Measurements from ENCODE around the gene IMMP2L. TPM values are rescaled to one million over a fixed set of nuclear protein-coding genes. Genes with fewer than 3 reads are reported as not detected.

IMMP2L gene
- total and polyA plus RNA-seq, 4 donors: 7.3 to 21.1 (median 12.4) TPM

- no peak for TF ChIP-seq TAF1 (conservative IDR thresholded peaks at IDR 0.05)
- no peak for TF ChIP-seq RAD21 (IDR thresholded peaks at IDR 0.05)
- TF ChIP-seq, protein P1, sequence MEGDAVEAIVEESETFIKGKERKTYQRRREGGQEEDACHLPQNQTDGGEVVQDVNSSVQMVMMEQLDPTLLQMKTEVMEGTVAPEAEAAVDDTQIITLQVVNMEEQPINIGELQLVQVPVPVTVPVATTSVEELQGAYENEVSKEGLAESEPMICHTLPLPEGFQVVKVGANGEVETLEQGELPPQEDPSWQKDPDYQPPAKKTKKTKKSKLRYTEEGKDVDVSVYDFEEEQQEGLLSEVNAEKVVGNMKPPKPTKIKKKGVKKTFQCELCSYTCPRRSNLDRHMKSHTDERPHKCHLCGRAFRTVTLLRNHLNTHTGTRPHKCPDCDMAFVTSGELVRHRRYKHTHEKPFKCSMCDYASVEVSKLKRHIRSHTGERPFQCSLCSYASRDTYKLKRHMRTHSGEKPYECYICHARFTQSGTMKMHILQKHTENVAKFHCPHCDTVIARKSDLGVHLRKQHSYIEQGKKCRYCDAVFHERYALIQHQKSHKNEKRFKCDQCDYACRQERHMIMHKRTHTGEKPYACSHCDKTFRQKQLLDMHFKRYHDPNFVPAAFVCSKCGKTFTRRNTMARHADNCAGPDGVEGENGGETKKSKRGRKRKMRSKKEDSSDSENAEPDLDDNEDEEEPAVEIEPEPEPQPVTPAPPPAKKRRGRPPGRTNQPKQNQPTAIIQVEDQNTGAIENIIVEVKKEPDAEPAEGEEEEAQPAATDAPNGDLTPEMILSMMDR (IDR thresholded peaks at IDR 0.05; ENCODE audit: low read depth, low read length, missing input control): no peak
- TF ChIP-seq, protein P2, sequence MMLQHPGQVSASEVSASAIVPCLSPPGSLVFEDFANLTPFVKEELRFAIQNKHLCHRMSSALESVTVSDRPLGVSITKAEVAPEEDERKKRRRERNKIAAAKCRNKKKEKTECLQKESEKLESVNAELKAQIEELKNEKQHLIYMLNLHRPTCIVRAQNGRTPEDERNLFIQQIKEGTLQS (IDR thresholded peaks at IDR 0.05): no peak
- TF ChIP-seq, protein P3, sequence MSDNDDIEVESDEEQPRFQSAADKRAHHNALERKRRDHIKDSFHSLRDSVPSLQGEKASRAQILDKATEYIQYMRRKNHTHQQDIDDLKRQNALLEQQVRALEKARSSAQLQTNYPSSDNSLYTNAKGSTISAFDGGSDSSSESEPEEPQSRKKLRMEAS (IDR thresholded peaks at IDR 0.05): no peak
- no peak for TF ChIP-seq EGR1 (IDR thresholded peaks at IDR 0.05; ENCODE audit: low read depth in 2 of 2)
- no peak for TF ChIP-seq JUND (IDR thresholded peaks at IDR 0.05)
- TF ChIP-seq GABPA (IDR thresholded peaks at IDR 0.05 in 1 of 2, conservative IDR thresholded peaks at IDR 0.05 in 1 of 2): no peak
- TF ChIP-seq, protein P4, sequence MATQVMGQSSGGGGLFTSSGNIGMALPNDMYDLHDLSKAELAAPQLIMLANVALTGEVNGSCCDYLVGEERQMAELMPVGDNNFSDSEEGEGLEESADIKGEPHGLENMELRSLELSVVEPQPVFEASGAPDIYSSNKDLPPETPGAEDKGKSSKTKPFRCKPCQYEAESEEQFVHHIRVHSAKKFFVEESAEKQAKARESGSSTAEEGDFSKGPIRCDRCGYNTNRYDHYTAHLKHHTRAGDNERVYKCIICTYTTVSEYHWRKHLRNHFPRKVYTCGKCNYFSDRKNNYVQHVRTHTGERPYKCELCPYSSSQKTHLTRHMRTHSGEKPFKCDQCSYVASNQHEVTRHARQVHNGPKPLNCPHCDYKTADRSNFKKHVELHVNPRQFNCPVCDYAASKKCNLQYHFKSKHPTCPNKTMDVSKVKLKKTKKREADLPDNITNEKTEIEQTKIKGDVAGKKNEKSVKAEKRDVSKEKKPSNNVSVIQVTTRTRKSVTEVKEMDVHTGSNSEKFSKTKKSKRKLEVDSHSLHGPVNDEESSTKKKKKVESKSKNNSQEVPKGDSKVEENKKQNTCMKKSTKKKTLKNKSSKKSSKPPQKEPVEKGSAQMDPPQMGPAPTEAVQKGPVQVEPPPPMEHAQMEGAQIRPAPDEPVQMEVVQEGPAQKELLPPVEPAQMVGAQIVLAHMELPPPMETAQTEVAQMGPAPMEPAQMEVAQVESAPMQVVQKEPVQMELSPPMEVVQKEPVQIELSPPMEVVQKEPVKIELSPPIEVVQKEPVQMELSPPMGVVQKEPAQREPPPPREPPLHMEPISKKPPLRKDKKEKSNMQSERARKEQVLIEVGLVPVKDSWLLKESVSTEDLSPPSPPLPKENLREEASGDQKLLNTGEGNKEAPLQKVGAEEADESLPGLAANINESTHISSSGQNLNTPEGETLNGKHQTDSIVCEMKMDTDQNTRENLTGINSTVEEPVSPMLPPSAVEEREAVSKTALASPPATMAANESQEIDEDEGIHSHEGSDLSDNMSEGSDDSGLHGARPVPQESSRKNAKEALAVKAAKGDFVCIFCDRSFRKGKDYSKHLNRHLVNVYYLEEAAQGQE (IDR thresholded peaks at IDR 0.05): no peak
- TF ChIP-seq RXRA (IDR thresholded peaks at IDR 0.05): no peak
- no peak for TF ChIP-seq YY1 (IDR thresholded peaks at IDR 0.05)
- TF ChIP-seq SP1 (IDR thresholded peaks at IDR 0.05): no peak
- no peak for TF ChIP-seq HNF4A (conservative IDR thresholded peaks at IDR 0.05)
- no peak for TF ChIP-seq HNF4G (IDR thresholded peaks at IDR 0.05)
- no peak for TF ChIP-seq FOXA2 (IDR thresholded peaks at IDR 0.05)
- TF ChIP-seq FOXA1 (IDR thresholded peaks at IDR 0.05): no peak
- no peak for TF ChIP-seq NR2F2 (IDR thresholded peaks at IDR 0.05)
- Histone ChIP-seq H3K9ac (ENCODE audit: low read depth in 1 of 2, low read length in 2 of 2) (no peak overlapping the region), H3K27me3 (ENCODE audit: control insufficient read depth in 4 of 4, insufficient read depth in 4 of 4, low read length in 3 of 4) (no peaks in the 10 kb centered on the region), H3K27ac (ENCODE audit: low read depth in 1 of 2, low read length in 2 of 2) (no peak overlapping the region), H3K9me3 (ENCODE audit: control insufficient read depth in 4 of 4, low read length in 3 of 4) (no peaks in the 10 kb centered on the region), H3K4me3 (ENCODE audit: low read depth in 1 of 3, low read length in 3 of 3) (no peak overlapping the region), H3K36me3 (ENCODE audit: control insufficient read depth in 4 of 4, insufficient read depth in 3 of 4, low read depth in 1 of 4, low read length in 3 of 4) (no peaks in the 10 kb centered on the region), H3K4me1 (ENCODE audit: control insufficient read depth in 4 of 4, insufficient read depth in 4 of 4, low read length in 3 of 4) (no peaks in the 10 kb centered on the region)
- no peak for DNase-seq (ENCODE audit: low spot score)
Measured at GRCh38 chr7:111578754-111579153, 16.5 kb upstream of the IMMP2L start.

DNA sequence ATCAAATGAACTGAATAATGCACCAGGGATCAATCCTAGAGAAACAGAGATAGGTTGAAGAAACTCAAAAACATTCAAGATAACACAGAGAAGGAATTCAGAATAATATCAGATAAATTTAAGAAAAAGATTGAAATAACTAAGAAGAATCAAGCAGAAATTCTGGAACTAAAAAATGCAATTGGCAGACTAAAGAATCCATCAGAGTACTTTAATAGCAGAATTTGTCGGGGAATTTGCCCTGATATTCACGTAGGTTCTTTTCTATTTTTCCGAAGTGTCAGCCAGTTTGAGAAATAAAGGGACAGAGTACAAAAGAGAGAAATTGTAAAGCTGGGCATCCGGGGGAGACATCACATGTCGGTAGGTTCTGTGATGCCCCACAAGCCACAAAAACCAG, 9.4 kb upstream of the IMMP2L start:
- Histone ChIP-seq H3K27me3 (ENCODE audit: control insufficient read depth in 4 of 4, insufficient read depth in 4 of 4, low read length in 3 of 4) (no peaks in the 10 kb centered on the region), H3K9ac (ENCODE audit: low read depth in 1 of 2, low read length in 2 of 2) (no peak overlapping the region), H3K9me3 (ENCODE audit: control insufficient read depth in 4 of 4, low read length in 3 of 4) (peaks cover 0 to 4% (median 0%) of the 10 kb centered on the region in 4 donors), H3K36me3 (ENCODE audit: control insufficient read depth in 4 of 4, insufficient read depth in 3 of 4, low read depth in 1 of 4, low read length in 3 of 4) (no peaks in the 10 kb centered on the region), H3K4me3 (ENCODE audit: low read depth in 1 of 3, low read length in 3 of 3) (no peak overlapping the region), H3K27ac (ENCODE audit: low read depth in 1 of 2, low read length in 2 of 2) (no peak overlapping the region), H3K4me1 (ENCODE audit: control insufficient read depth in 4 of 4, insufficient read depth in 4 of 4, low read length in 3 of 4) (no peaks in the 10 kb centered on the region)
- TF ChIP-seq, protein P1 (IDR thresholded peaks at IDR 0.05; ENCODE audit: low read depth, low read length, missing input control): no peak
- no peak for TF ChIP-seq FOXA2 (IDR thresholded peaks at IDR 0.05)
- no peak for TF ChIP-seq RAD21 (IDR thresholded peaks at IDR 0.05)
- no peak for TF ChIP-seq RXRA (IDR thresholded peaks at IDR 0.05)
- TF ChIP-seq EGR1 (IDR thresholded peaks at IDR 0.05; ENCODE audit: low read depth in 2 of 2): no peak
- no peak for TF ChIP-seq NR2F2 (IDR thresholded peaks at IDR 0.05)
- TF ChIP-seq GABPA (IDR thresholded peaks at IDR 0.05 in 1 of 2, conservative IDR thresholded peaks at IDR 0.05 in 1 of 2): no peak
- no peak for TF ChIP-seq SP1 (IDR thresholded peaks at IDR 0.05)
- TF ChIP-seq HNF4A (conservative IDR thresholded peaks at IDR 0.05): no peak
- TF ChIP-seq TAF1 (conservative IDR thresholded peaks at IDR 0.05): no peak
- TF ChIP-seq FOXA1 (IDR thresholded peaks at IDR 0.05): no peak
- DNase-seq (ENCODE audit: low spot score): no peak
- 92% methylated on average over 5 of the region's 5 CpGs for WGBS

Measured in liver (tissue), 9 donors.